Measurements from ENCODE around the gene ANKRD40CL.
"Not testable (repeated sequence)": the region's sequence is repeated elsewhere in the genome, so short reads cannot be mapped to it uniquely, and the experiment has no call there.

Gene ANKRD40CL

DNA sequence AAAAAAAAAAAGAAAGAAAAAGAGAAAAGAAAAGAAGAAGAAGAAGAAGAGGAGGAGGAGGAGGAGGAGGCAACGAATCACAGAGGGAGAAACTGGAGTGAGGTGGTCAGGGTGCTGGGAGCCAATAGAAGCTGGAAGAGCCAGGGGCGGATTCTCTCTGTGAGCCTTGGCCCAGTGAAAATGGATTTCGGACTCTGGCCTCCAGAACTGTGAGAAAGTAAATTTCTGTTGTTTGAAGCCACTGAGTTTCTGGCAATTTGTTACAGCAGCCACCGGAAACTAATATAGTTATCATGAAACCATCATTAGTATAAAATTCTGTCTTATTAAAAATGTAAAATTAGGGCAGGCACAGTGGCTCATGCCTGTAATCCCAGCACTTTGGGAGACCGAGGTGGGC is 40.4 kb upstream of the ANKRD40CL start:
- DNase-seq (ENCODE audit: extremely low spot score) = no peak
- POLR2A ChIA-PET = no interaction called here
- TF ChIP-seq, protein P1, sequence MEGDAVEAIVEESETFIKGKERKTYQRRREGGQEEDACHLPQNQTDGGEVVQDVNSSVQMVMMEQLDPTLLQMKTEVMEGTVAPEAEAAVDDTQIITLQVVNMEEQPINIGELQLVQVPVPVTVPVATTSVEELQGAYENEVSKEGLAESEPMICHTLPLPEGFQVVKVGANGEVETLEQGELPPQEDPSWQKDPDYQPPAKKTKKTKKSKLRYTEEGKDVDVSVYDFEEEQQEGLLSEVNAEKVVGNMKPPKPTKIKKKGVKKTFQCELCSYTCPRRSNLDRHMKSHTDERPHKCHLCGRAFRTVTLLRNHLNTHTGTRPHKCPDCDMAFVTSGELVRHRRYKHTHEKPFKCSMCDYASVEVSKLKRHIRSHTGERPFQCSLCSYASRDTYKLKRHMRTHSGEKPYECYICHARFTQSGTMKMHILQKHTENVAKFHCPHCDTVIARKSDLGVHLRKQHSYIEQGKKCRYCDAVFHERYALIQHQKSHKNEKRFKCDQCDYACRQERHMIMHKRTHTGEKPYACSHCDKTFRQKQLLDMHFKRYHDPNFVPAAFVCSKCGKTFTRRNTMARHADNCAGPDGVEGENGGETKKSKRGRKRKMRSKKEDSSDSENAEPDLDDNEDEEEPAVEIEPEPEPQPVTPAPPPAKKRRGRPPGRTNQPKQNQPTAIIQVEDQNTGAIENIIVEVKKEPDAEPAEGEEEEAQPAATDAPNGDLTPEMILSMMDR (IDR thresholded peaks at IDR 0.05; ENCODE audit: control extremely low read depth, extremely low read depth, low read depth, missing control alignments) = no peak
- CTCF ChIA-PET = interaction anchor here (1.1 to 1.8 kb wide), 5 partner anchors 9 to 35 kb away, joined by 3 to 6 read pairs (median 4); no protein-coding TSS in a partner anchor

DNA sequence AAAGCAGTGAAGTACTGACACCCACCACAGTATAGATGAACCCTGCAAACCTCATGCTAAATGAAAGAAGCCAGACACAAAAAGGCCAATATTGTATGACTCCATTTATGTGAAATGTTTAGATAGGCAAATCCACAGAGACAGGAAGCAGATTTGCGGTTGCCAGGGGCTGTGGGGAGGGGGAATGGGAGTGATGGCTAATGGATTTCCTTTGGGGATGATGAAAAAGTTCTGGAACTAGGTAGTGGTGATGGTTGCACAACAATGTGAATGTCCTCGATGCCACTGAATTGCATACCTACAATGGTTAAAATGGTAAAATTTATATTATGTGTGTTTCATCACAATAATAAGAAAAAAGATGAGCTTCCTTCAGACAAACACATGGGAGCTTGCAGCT is 39.7 kb upstream of the ANKRD40CL start:
- TF ChIP-seq, protein P1 (IDR thresholded peaks at IDR 0.05; ENCODE audit: control extremely low read depth, extremely low read depth, low read depth, missing control alignments) = no peak
- no peak for DNase-seq (ENCODE audit: extremely low spot score)
- POLR2A ChIA-PET = no interaction called here
- CTCF ChIA-PET = interaction anchor here (1.1 to 2.7 kb wide), 6 partner anchors 9 to 35 kb away, joined by 3 to 14 read pairs (median 4); no protein-coding TSS in a partner anchor

DNA sequence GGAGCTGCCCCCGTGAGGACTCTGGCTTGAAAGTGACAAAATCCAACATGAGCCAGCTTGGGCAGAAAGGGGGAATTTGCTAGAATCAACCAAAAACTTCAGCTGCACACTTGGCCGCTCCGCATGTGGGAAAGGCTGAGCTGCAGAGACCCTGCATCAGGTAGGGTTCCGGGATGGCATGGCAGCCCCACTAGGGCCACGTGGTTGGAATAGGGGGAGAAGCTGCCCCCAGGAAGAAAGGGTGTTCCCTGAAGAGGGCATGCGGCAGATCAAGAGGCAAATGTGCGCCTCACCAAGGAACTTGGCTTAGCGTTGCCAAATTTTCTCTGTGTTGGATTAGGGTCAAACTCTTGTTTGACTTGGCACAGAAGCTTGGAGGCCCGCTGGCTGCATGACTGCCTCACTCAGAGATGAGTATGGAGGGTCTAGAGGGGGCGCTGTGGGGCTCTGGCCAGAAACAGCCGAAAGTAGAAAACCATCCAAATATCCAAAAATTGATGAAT is 38.9 kb upstream of the ANKRD40CL start:
- POLR2A ChIA-PET = no interaction called here
- no peak for DNase-seq (ENCODE audit: extremely low spot score)
- CTCF ChIA-PET = interaction anchor here (1.0 to 2.7 kb wide), 6 partner anchors 10 to 36 kb away, joined by 4 to 14 read pairs (median 4); no protein-coding TSS in a partner anchor
- TF ChIP-seq, protein P1 (IDR thresholded peaks at IDR 0.05; ENCODE audit: control extremely low read depth, extremely low read depth, low read depth, missing control alignments) = no peak

DNA sequence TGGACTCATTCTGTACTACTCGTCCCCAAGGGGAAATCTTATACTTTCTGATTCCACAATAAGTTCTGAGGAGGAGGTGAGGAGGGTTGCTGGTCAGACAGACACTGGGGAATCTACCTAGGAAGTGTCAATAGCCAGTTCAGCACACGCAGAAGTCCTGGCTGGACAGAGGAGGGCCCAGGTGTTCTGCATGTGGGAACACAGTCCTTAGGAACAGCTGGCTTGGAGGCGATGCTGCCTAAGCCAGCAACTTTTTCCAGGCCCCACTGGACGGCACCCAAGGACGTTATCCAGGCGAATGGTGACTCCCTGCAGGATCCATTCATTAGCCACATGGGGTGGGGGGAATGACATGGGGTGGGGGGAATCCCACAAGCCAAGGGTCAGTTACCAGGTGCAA is 38.2 kb upstream of the ANKRD40CL start:
- TF ChIP-seq, protein P1 (IDR thresholded peaks at IDR 0.05; ENCODE audit: control extremely low read depth, extremely low read depth, low read depth, missing control alignments) = no peak
- no peak for DNase-seq (ENCODE audit: extremely low spot score)
- POLR2A ChIA-PET = no interaction called here
- CTCF ChIA-PET = interaction anchor here (1.0 to 2.7 kb wide), 6 partner anchors 9 to 37 kb away, joined by 3 to 14 read pairs (median 4); no protein-coding TSS in a partner anchor

DNA sequence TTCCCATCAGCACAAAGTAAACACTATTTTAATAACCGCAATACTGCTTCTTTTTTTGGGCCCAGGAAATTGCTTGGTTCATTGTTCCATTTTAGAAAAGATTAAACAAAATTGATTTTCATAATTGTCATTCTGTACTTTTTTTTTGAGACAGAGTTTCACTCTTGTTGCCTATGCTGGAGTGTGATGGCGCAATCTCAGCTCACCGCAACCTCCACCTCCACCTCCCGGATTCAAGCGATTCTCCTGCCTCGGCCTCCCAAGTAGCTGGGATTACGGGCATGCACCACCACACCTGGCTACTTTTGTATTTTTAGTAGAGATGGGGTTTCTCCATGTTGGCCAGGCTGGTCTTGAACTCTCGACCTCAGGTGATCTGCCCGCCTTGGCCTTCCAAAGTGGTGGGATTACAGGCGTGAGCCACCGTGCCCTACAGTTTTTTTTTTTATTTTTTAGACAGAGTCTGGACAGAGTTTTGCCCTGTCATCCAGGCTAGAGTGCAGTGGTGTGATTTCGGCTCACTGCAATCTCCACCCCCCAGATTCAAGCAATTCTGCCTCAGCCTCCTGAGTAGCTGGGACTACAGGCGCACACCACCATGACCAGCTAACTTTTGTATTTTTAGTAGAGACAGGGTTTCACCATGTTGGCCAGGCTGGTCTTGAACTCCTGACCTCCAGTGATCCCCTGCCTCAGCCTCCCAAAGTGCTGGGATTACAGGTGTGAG is 37.6 kb upstream of the ANKRD40CL start:
- POLR2A ChIA-PET; DNase-seq (ENCODE audit: extremely low spot score): not testable (repeated sequence)
- CTCF ChIA-PET = interaction anchor here (1.2 to 2.7 kb wide), 5 partner anchors 9 to 37 kb away, joined by 3 to 14 read pairs (median 4); no protein-coding TSS in a partner anchor

DNA sequence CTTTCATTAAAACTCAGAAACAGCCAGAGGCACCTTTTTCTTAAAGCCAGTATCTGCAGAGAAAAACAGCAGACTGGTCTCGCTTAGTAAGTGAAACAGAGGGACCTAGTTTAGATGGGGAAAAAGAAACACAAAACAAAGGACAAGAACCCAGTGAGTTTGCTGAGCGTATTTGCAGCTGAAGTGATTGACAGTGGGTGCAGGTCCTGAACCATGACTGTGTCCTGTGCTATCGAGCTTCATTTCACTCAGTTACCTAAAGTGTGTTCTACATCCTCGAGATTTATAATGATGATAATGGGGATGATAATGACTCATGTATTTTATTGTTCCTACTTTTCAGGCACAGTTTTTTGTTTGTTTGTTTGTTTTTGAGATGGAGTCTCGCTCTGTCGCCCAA is 36.4 kb upstream of the ANKRD40CL start:
- TF ChIP-seq, protein P1 (IDR thresholded peaks at IDR 0.05; ENCODE audit: control extremely low read depth, extremely low read depth, low read depth, missing control alignments) = no peak
- ChIA-PET CTCF (interaction anchor here (0.7 to 1.1 kb wide), 3 partner anchors 13 to 20 kb away, joined by 3 to 5 read pairs (median 4); no protein-coding TSS in a partner anchor), POLR2A (interaction anchor here (0.6 kb wide), 1 partner anchor 26 kb away, joined by 3 read pairs; no protein-coding TSS in a partner anchor)
- DNase-seq (ENCODE audit: extremely low spot score) = no peak
